Heart right ventricle (tissue), 16 donors: Measurements from ENCODE around the gene MOK. TPM values are rescaled to one million over a fixed set of nuclear protein-coding genes. Genes with fewer than 3 reads are reported as not detected.

ENCODE experiments used
- ATAC-seq, 8 donors: fragments of 200-7000 bp; cut with Tn5 transposase; one replicate each; pipeline ENCODE4 v1.9.1; 2020; ENCODE audit warnings: mild to moderate bottlenecking in 8 of 8, moderate library complexity in 8 of 8, moderate number of reproducible peaks in 1 of 8
- DNase-seq, 2 donors: peaks; one replicate each; pipeline ENCODE4 v3.0.0-alpha.2; 2020
- H3K27ac ChIP-seq, 10 donors: fragments of 200-600 bp; sonication (generic) in 2 of 10; one replicate each; pipeline versions ENCODE4 v1.5.0 to v1.8.0; 2020 to 2022; ENCODE audit warnings: mild to moderate bottlenecking in 3 of 10
- H3K27me3 ChIP-seq, 7 donors: fragments of 200-600 bp; one replicate each; pipeline ENCODE4 v1.8.0; 2021 to 2022; ENCODE audit warnings: mild to moderate bottlenecking in 2 of 7
- H3K36me3 ChIP-seq, 9 donors: fragments of 200-600 bp; sonication (generic) in 1 of 9; one replicate each; pipeline versions ENCODE4 v1.5.0 to v1.8.0; 2020 to 2022; ENCODE audit warnings: mild to moderate bottlenecking in 2 of 9
- H3K4me1 ChIP-seq, 9 donors: fragments of 200-600 bp; sonication (generic) in 1 of 9; one replicate each; pipeline versions ENCODE4 v1.5.0 to v1.8.0; 2020 to 2022; ENCODE audit warnings: mild to moderate bottlenecking in 4 of 9
- H3K4me3 ChIP-seq, 10 donors: fragments of 200-600 bp; sonication (generic) in 2 of 10; one replicate each; pipeline versions ENCODE4 v1.5.0 to v1.8.0; 2020 to 2022; ENCODE audit warnings: mild to moderate bottlenecking in 7 of 10, moderate library complexity in 2 of 10
- H3K9me3 ChIP-seq, 11 donors: fragments of 200-600 bp in 10 of 11; sonication (generic) in 2 of 11; one replicate each; pipeline versions ENCODE4 v1.5.0 to v1.8.0; 2013 to 2022; ENCODE audit warnings: mild to moderate bottlenecking in 2 of 11, control low read depth in 1 of 11, moderate library complexity in 1 of 11
- WGBS, 2 donors: extraction: QIAGEN DNeasy Blood & Tissue Kit; methylation state at CpG; one replicate each; pipeline ENCODE4 v1.1.7; 2013; ENCODE audit warnings: inconsistent platforms in 1 of 2; 5-methylcytosine and 5-hydroxymethylcytosine counted together
- intact Hi-C, 10 donors: fragments of 100-400 bp; cut with DNase I; formaldehyde crosslinking; loops; one replicate each; pipeline versions ENCODE4 v1.11.1 to v1.14.2; 2022
- polyA plus RNA-seq, 2 donors: library from polyadenylated mRNA; stranded (reverse); fragments of 200-250 nt; gene quantifications; one replicate each; pipeline ENCODE4 v1.2.3, GENCODE V29; 2013
- total RNA-seq, 10 donors: library from RNA; stranded (reverse); fragmentation: NEBNext Ultra II Directional in 3 of 10; extraction: Animal tissue kit (Norgen Biotek cat#: 25700) in 3 of 10; gene quantifications; one replicate each; pipeline versions ENCODE4 v1.2.1 to v1.2.4, GENCODE V29; 2021 to 2023
- TF ChIP-seq, protein P1 (sequence below), 9 donors: fragments of 200-600 bp; sonication (generic) in 2 of 9; IDR thresholded peaks; one replicate each; pipeline versions ENCODE4 v1.5.0 to v1.8.0; 2021 to 2022; ENCODE audit warnings: antibody characterized with exemption in 9 of 9, mild to moderate bottlenecking in 5 of 9, moderate library complexity in 1 of 9
- donor health status: Arrhythmogenic right ventricular cardiomyopathy.
- donor health status: ischemic (EF 13 %, LVEDD 7.1; RV severe dilation, severe dysfunction).
- donor health status: healthy with polysubstance abuse.
- donor health status: DM: no; HTN: yes; CAD: no.
- donor health status: DM: no; HTN: no; CAD: no.
- donor health status: ischemic (EF 25% LVEDD 6.9; RV normal size, moderate dysfunction).
- donor health status: ischemic (EF 25% LVEDD 5.7; RV mildly dilated, moderate dysfunction).
- donor health status: healthy.
- donor health status: DM: yes; HTN: yes; CAD: no.
- donor health status: Ischemic cardiomyopathy.
- donor health status: ischemic (EF 35%, LVEDD 5.7; RV mildly dilated, moderate dysfunction).
- donor health status: nonischemic (EF 11% LVEDD 7.7; RV severe dilation, severe dysfunction).
- donor health status: DM: yes; HTN: yes; CAD: no.
- donor health status: PGD.
- donor health status: ischemic (EF 29% LVEDD 5.4; RV normal size, mild dysfunction).
- donor health status: nonischemic (EF 23%, LVEDD 6.1; RV moderate dilation, normal function).

MOK gene
- total and polyA plus RNA-seq, 12 donors: 6.6 to 19.8 (median 10.0) TPM

DNA sequence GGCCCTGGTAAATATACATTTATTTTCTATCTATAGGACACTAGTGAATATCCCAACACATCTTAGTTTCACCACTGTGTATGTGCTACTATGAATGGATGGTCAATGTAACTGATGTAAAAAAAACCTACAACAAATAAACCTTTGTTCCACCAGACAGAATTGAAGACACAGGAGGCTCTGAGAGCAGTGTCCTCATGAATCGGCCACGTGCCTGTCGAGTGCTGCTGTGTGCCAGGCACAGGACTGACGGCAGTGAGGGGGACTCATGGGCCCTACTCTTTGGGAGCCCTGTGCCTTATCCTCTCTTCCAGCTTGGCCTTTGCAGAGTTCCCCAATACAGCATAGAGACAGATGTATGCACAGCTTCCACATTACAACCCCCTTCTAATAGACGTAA lies 39.5 kb upstream of the MOK start:
- Histone ChIP-seq H3K9me3 (no peaks in the 10 kb centered on the region), H3K4me1 (no peaks in the 10 kb centered on the region), H3K4me3 (no peak overlapping the region), H3K36me3 (peaks cover 0 to 100% (median 63%) of the 10 kb centered on the region in 9 donors), H3K27me3 (no peaks in the 10 kb centered on the region), H3K27ac (no peak overlapping the region)
- intact Hi-C loops: no loop called here
- DNase-seq: no peak
- WGBS, 2 donors: 86 to 90% methylated on average over 5 of the region's 5 CpGs
- ATAC-seq: no peak
- TF ChIP-seq, protein P1, sequence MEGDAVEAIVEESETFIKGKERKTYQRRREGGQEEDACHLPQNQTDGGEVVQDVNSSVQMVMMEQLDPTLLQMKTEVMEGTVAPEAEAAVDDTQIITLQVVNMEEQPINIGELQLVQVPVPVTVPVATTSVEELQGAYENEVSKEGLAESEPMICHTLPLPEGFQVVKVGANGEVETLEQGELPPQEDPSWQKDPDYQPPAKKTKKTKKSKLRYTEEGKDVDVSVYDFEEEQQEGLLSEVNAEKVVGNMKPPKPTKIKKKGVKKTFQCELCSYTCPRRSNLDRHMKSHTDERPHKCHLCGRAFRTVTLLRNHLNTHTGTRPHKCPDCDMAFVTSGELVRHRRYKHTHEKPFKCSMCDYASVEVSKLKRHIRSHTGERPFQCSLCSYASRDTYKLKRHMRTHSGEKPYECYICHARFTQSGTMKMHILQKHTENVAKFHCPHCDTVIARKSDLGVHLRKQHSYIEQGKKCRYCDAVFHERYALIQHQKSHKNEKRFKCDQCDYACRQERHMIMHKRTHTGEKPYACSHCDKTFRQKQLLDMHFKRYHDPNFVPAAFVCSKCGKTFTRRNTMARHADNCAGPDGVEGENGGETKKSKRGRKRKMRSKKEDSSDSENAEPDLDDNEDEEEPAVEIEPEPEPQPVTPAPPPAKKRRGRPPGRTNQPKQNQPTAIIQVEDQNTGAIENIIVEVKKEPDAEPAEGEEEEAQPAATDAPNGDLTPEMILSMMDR (IDR thresholded peaks at IDR 0.05): no peak

DNA sequence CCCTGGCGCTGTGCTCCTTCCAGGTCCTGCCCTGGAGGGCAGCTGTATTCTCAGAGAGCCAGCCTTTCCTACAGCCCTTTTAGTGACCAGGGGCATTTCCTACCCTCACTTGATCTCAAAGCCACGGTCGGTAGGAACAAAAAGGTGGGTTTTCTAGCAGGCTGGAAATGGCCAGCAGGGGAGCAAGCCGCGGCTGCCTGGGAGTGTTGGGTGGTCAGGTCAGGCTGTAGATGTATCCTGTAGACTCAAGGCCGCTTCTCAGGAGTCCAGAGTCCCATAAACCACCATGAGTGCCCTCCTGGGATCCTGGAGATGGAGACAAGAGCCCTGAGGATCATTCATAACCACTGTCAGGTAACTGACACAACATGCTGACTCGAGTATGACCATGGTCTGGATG lies 39.1 kb upstream of the MOK start:
- ATAC-seq: no peak
- Histone ChIP-seq H3K4me3 (no peak overlapping the region), H3K4me1 (no peaks in the 10 kb centered on the region), H3K9me3 (no peaks in the 10 kb centered on the region), H3K36me3 (peaks cover 0 to 100% (median 63%) of the 10 kb centered on the region in 9 donors), H3K27me3 (no peaks in the 10 kb centered on the region), H3K27ac (no peak overlapping the region)
- WGBS, 2 donors: 91 to 92% methylated on average over 7 of the region's 7 CpGs
- DNase-seq: no peak
- TF ChIP-seq, protein P1 (IDR thresholded peaks at IDR 0.05): no peak
- intact Hi-C loops: no loop called here

DNA sequence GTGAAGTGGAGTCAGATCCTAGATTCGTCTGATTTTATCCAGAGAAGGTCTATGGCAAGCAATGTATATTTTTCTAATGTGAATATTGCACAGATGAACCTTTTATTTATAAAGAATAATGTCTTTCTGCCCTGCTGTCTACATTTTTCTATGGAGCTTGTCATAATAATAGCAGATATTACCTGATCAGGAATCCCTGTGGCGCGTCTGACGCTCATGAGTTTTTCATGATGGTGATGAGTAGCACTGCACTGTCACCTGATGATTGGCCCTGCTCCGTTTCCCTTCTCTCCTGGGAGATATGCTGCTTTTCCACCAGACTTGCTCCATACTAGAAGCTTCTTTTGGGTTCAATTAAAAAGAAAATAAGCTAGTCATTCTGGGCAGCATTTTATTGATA lies 37.3 kb upstream of the MOK start:
- Histone ChIP-seq H3K9me3 (no peaks in the 10 kb centered on the region), H3K36me3 (peaks cover 0 to 100% (median 56%) of the 10 kb centered on the region in 9 donors), H3K4me1 (no peaks in the 10 kb centered on the region), H3K27ac (no peak overlapping the region), H3K4me3 (no peak overlapping the region), H3K27me3 (no peaks in the 10 kb centered on the region)
- DNase-seq (no peak), ATAC-seq (no peak)
- WGBS, 2 donors: 88 to 89% methylated on average over 5 of the region's 5 CpGs
- TF ChIP-seq, protein P1 (IDR thresholded peaks at IDR 0.05): no peak
- intact Hi-C loops: no loop called here

DNA sequence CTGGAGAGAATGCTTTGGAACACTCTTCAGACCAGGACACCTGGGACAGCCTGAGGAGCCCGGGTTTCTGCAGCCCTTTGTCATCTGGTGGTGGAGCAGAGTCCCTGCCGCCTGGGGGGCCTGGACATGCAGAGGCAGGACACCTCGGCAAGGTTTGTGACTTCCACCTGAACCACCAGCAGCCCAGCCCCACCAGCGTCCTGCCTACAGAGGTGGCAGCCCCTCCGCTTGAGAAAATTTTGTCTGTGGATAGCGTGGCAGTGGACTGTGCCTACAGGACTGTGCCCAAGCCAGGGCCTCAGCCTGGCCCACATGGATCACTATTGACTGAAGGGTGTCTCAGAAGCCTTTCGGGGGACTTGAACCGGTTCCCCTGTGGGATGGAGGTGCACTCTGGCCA lies 36.6 kb upstream of the MOK start:
- no peaks in the 10 kb centered on the region for H3K9me3 ChIP-seq
- H3K27ac ChIP-seq: no peak overlapping the region
- intact Hi-C loops: no loop called here
- H3K4me1 ChIP-seq: no peaks in the 10 kb centered on the region
- no peak overlapping the region for H3K4me3 ChIP-seq
- DNase-seq (no peak), ATAC-seq (peak in 1 of 8 donors; percentile 19)
- TF ChIP-seq, protein P1 (IDR thresholded peaks at IDR 0.05): no peak
- 88 to 94% methylated on average over 8 of the region's 8 CpGs for WGBS, 2 donors
- peaks cover 0 to 100% (median 49%) of the 10 kb centered on the region in 9 donors for H3K36me3 ChIP-seq
- H3K27me3 ChIP-seq: no peaks in the 10 kb centered on the region
